Stimulated activated CD4-positive, alpha-beta T cell treated with anti-CD3 and anti-CD28 coated beads, Interleukin-12 subunit alpha, Interleukin-12 subunit beta, amount 100 ng/mL, for 48 hours (primary cell): ENCODE results near the gene RIMKLA.
A peak's percentile ranks its signal among the peaks of the same experiment; 100 is the strongest.

ENCODE experiments used
- DNase-seq, 3 donors: peaks; one replicate each; pipeline ENCODE4 v3.0.0-alpha.2; 2020; ENCODE audit warnings: low read depth in 2 of 3, low spot score in 1 of 3

The RIMKLA gene

DNA sequence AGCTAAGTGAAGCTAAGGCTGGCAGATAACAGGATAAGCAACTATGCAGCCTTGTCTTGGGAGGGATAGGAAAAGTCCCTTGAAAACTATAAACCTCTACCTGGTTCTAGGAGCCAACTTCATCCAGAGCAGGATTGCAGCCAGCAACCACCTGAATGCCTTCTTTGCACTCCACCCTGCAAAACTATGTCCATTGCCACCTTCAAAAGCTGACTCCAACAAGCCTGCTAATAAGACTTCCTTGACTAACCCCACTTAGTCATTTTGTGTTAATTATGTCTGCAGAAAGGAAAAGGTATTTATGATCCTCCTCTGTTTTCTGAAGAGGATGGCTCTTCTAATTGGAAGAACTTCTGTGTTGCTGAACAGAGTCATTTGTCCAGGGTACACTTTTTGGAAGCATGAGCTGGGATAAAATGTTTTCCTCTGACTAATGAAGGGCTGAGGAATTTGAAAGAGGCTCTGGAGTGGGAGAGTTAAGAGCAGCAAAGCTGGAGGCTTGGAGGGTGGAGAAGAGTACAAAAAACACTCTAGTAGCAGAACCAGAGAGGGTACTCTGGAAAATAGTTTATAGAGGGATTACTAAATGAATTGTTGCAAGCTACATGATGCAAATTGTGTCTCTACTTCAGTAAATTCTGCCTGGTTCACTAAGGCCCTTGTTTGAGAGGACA is 9.6 kb upstream of the RIMKLA start:
- no peak for DNase-seq

- no peak for DNase-seq
These were observed 7.8 kb upstream of the RIMKLA start for GRCh38 chr1:42372796-42373195.

GRCh38 chr1:42379794-42380585 is 602 bp upstream of the RIMKLA start:
- peak in 1 of 3 donors; percentile 9 for DNase-seq

GRCh38 chr1:42381280-42381673 is 685 bp downstream of the RIMKLA start:
- no peak for DNase-seq

DNA sequence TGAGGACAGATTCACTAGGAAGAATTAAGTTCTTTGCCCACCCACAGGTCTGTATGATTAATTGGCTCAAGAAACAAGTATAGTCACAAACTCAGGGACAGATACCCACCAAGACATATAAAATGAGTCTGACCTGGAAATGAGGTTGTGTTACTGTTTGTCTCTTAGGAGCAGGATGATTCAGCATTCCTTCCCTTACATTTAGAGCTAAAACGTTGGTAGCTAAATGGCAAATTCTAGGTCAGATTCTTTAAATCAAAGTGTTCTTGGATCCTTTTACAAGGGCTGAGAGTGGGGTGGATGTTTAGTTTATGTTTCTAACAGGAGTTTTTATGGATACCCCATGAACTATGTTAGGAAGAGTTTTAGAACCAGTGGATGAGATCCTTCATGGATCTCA is 4.7 kb downstream of the RIMKLA start:
- DNase-seq, result no peak

DNA sequence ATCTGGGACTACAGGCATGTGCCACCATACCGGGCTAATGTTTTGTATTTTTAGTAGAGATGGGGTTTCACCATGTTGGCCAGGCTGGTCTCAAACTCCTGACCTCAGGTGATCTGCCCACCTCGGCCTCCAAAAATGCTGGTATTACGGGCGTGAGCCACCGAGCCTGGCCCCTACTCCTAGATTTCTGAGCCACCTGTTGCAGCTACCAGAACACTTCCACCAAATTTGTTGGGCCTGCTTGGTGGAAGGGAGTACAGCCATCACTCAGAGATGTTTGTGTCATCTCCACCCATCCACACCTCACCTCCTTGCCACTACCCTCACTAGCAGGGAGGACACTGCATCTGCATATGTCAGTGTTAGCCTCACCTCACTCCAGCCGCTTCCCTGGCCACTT is 5.5 kb downstream of the RIMKLA start:
- DNase-seq, result no peak

DNA sequence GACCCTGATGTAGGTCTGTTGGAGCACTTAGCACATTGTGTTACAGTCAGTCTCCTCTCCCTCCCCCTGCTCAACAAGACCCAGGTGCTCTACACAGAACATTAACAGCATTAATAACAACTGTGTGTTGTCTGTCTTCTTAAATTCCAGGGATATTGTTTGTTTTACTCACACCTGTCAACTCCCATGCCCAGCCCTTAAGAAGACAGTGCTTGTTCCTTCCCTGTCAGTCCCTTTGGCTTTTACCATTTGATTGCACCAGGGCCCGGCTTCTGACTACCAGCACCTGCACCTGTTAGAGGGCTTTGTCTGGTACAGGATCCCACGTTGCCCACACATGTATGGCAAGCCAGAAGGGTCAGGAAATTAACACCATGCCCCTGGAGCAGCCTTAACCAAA is 11.7 kb downstream of the RIMKLA start:
- no peak for DNase-seq

- no peak for DNase-seq
These were observed 12.6 kb downstream of the RIMKLA start for GRCh38 chr1:42392967-42393848.

GRCh38 chr1:42399315-42400100 is 18.9 kb downstream of the RIMKLA start:
- DNase-seq, result no peak

GRCh38 chr1:42403880-42404400 is 23.3 kb downstream of the RIMKLA start:
- DNase-seq, result no peak

DNA sequence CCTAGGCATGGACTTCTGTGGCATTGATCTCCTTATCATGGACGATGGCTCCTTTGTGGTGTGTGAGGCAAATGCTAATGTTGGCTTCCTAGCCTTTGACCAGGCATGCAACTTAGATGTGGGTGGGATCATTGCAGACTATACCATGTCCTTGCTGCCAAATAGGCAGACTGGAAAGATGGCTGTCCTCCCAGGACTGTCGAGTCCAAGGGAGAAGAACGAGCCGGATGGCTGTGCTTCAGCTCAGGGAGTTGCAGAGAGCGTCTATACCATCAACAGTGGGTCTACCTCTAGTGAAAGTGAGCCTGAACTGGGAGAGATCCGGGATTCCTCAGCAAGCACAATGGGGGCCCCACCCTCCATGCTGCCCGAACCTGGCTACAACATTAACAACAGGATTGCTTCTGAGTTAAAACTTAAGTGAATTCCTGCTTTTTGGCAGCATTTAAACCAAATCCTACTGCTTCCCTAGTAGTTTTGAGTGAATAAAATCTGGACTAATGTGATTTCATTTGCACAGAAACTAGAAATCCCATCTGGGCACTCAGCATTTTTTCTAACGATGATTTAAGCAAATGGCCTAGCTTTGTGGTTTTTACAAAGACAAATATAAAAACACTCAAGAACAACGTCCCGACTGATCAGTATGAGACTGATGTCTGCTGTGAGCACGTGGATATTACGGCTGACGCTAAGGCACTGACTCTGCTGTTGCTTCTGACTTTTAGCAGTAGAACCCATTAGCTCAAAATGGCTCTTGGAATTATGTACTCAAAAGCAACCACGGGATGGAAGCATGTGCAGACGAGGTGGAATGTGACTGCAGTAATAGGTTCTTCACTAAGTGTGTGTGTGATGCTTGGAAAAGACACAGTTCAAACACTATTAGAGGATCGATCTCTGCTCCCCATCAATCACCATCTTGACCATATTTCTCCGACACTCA is 34.2 kb downstream of the RIMKLA start:
- DNase-seq, result no peak

DNA sequence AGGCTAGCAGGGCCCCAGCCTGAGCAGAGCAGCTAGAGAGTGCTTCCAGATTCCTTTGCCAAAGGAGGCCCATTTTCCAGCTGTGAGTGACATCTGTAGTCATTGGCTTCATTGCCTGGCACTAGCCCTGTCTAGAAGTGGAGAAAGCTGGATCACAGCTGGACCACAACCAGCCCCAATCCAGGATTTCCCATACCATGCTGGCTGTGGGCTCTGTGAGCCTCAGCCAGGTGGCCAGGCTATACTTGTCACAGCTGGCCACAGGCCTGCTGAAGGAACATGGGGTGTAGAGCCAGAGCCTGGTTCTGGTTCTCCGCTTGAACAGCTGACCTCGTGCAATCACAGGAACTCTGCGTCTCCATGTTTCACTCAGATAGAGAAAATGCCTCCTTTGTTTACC is 36.6 kb downstream of the RIMKLA start:
- DNase-seq, result no peak

DNA sequence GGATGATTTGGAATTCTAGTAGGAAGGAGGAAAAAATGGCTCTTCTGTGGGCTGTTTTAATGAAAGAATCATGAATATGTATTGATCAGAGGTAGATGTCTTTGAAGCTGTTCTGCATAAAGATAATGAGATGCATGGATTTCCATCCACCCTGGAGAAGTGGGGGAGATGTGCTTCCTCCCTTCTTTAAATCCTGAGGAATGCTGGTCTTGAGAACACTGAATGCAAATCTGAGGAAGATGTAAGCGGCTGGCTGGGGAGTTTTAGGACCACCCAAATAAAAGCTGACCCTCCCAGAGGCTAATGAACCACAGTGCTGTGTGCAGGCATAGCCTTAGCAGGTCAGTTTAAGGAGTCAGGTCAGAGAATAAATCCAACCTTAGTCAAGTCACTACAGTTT is 37.9 kb downstream of the RIMKLA start:
- DNase-seq, result no peak

DNA sequence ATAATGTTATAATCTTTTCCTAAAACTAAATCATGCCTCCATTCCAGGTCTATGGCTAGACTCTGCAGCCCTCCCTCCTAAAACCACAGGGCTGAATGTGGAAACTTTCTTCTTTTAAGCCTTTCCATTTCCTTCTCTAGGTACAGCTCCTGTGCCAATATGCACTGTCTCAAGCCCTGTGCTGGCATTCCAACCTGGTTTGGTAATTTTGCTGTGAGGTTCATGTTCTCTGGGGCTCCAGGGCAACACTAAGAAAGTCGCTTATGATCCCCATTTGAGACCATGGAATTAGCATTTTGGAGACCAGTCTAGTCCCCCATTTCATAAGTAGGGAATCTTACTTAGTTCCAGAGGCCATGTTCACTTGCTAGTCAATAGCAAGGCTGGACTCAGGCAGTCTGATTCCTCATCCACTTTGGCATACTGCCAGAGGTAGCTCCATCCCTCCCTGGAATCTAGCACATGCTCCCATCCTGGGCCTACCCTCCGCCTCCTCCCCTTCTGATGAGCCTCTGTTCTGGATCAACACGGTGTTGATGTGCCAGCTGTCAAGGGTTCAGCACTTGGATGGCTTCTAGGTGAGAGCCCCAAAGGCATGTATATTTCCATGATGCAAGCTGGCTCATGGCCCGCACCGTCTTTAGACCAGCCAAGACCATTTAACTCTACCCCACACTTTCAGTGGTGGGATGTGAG is 38.7 kb downstream of the RIMKLA start:
- no peak for DNase-seq

- DNase-seq, result no peak
These were observed 39.5 kb downstream of the RIMKLA start for GRCh38 chr1:42420121-42420520.

DNA sequence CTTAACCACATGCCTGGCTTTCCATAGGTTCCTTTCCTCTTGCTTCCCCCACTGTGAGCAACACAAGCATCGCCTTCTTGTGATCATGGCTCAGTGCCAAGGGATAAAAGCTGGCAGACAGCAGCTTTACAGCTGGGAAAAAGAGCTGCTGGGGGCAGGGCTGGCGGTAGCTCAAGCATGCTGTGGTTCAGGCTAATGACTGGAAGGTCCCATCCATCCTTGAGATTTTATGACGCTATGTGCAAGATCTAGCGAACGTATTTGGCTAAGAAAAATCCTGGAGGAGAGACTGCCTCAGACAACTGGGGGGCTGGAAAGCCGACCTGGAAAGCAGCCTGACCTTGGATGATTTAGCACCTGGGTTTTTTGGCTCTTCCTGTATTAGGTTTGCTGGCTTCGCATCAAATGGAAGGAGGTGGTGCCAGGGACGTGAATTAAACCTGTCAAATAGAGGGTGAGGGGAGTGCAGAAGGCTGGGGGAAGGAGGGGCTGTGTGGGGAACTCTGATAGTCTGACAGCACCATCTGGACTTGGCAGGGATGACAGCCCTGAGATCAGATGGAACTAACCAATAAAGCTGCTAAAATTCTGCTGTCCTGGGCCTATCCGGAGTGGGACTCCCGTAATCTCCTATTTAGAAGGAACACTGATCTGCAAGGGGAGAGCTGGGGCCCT is 40.5 kb downstream of the RIMKLA start:
- no peak for DNase-seq

DNA sequence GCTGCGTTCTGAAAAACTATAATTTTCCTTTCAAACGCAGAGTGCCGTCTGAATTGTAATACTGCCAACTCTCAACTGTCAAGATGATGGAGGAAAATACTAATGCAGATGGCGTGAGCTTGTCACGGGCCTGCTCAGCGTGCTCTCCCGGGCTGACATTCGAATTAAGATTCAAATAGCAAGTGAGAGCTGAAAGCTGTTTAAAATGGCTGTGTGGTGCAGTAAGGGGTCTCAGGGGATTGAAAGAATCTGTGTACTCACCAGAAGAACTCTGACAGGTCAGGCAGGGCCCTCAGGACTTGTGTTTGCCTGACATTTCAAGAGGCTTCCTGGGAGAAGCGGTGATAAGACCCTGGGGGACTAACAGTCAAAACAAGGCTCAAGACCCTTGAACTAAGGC is 42.1 kb downstream of the RIMKLA start:
- DNase-seq, result no peak

GRCh38 chr1:42423681-42424080 is 43.1 kb downstream of the RIMKLA start:
- no peak for DNase-seq

GRCh38 chr1:42424201-42424600 is 43.6 kb downstream of the RIMKLA start:
- DNase-seq, result no peak
